HG03066 (cell line): Measurements from ENCODE around the gene NCOR2.

ENCODE experiments used
- ATAC-seq: cut with Tn5 transposase; IDR thresholded peaks from one replicate; pipeline ENCODE4 v1.9.1; 2021; ENCODE audit warnings: low read depth; ENCODE audit not compliant: unreplicated experiment

NCOR2 gene

GRCh38 chr12:124578445-124578844 lies 11.0 kb upstream of the NCOR2 start:
- no peak for ATAC-seq

- no peak for ATAC-seq
Measured at GRCh38 chr12:124577986-124578385, 10.6 kb upstream of the NCOR2 start.

GRCh38 chr12:124577374-124577773 lies 10.0 kb upstream of the NCOR2 start:
- ATAC-seq = no peak

DNA sequence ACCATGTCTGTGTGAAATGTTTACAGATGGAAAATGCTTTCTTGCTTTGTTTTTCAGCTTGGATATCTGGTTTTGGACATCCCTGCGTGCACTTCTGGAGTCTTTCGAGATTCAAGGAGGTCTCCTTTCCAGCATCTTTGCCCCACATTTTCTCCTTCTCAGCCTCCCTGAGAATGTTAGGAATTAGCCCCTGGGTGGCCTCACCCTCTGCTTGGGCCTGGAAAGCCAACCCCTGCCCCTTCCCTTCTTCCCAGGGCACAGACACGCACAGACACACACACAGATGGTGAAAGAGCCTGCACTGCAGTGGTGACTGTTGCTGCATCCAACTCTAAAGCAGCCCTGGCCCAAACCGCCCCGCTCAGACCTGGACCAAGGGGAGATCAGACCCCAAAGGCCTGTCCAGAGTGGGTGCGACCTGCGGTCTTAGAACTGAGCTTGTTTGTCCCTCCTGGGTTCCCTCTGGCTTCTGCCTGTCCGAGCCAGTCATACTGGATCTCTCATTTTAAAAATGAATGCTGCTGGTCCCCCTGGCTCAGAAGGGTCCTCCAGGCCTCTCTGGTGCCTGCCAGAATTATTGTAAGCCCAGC lies 8.7 kb upstream of the NCOR2 start:
- no peak for ATAC-seq

GRCh38 chr12:124573839-124574786 lies 6.7 kb upstream of the NCOR2 start:
- no peak for ATAC-seq

- no peak for ATAC-seq
Measured at GRCh38 chr12:124571556-124571955, 4.1 kb upstream of the NCOR2 start.

- ATAC-seq = no peak
Measured at GRCh38 chr12:124570810-124571209, 3.4 kb upstream of the NCOR2 start.

DNA sequence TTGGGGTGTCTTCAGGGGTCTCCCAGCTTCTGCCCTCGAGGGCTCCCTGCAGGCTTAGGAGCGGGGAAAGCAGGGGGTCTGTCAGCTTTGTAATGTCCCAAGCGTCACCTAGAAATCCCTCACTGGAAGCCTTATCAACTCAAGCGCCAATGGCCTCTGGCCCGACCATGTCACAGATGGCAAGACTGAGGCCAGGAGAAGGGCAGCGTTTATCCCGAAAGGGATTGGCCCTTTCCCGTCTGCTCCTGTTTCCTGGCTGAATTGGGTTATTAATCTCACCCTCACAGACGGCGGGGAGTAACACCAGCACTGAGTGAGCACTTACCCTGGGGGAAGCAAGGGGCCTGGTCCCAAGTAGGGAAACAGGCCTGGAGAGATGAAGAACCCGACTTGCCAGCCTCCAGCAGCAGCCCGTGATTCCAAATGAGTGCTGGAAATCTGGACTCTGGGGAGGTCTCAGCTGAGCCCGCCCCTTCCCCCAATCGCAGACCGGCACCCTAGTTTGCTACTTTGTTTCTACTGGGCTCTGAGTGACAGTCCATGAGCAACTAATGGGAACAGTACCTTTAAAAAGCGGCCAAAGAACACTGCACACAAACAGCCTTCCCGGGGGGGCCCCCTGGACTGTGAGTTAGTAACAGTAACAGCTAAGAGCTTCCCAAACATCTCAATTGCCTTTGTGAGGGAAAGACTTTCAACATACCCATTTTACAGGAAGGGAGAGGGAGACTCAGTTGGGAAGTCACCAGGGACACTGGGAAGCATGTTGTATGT lies 2.1 kb upstream of the NCOR2 start:
- no peak for ATAC-seq

DNA sequence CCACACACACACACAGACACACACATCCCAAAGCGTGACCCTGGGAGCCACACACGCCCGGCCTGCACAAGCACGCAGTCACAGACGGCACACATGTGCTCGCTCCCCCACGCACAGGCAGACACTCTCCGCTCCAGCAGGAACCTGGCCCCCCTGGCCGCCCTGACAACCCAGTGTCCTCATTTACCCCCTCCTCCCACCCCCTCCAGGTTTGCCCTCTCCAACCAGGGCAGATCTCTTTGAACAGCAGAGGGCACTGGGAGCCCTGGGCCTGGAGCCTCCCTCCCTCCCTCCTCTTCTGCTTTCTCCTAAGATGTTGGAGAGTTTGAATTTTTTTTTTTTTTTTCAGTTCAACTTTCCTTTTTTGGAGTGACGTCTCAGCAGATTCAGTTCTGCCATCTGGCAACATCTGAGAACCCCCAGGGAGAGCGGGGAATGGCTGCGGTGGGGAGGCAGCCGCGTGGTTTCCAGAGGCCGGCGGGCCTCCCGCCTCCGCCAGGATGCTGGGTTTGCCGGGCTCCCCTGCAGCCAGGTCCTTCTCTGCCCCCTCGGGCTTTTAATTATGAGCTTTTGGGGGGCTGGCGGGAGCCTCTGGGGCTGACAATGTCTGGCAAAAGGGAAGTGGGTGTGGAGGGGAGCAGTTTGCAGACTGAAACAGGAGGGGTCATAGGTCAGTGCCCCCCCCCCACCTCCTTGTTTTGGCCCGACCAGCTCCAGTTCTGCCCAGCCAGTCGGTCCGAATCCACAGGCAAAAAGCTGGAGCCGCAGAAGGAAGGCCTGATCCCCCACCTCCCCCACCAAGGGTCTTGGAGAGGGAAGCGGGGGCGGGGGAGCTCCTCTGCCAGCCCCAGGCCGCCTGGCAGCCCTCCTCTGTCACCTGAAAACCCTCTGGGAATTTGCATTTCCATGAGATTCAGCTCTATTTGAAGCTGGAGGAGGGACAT lies 1.3 kb upstream of the NCOR2 start:
- ATAC-seq = no peak

- peak; percentile 45 for ATAC-seq
Measured at GRCh38 chr12:124567673-124568373, 411 bp upstream of the NCOR2 start.

- ATAC-seq = peak; percentile 39
Measured at GRCh38 chr12:124566161-124566996, 1.0 kb downstream of the NCOR2 start.

GRCh38 chr12:124565656-124566160 lies 1.7 kb downstream of the NCOR2 start:
- no peak for ATAC-seq

DNA sequence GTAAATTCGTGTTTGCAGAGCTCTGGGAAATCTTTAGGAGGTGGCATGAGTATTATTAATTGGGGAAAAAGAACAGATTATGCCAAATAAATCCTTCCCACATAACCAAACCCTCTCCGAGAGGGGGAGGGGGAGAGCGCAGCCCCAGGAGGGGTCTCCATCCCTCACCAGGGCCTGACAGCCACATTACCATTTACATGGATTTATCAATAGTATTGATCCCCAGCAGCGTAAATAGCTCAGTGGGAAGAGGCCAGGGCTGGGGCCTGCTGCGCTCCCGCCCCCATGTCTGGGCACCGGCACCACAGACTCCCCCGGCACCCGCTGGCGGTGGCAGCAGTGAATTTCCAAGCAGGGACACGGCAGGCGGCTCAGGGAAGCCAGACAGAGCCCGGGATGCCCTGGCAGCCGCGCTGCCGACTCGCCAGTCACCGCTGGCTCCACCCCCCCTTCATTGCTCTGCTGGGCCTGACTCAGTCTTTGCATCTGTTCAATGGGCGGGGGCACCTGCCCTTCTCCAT lies 2.4 kb downstream of the NCOR2 start:
- no peak for ATAC-seq

DNA sequence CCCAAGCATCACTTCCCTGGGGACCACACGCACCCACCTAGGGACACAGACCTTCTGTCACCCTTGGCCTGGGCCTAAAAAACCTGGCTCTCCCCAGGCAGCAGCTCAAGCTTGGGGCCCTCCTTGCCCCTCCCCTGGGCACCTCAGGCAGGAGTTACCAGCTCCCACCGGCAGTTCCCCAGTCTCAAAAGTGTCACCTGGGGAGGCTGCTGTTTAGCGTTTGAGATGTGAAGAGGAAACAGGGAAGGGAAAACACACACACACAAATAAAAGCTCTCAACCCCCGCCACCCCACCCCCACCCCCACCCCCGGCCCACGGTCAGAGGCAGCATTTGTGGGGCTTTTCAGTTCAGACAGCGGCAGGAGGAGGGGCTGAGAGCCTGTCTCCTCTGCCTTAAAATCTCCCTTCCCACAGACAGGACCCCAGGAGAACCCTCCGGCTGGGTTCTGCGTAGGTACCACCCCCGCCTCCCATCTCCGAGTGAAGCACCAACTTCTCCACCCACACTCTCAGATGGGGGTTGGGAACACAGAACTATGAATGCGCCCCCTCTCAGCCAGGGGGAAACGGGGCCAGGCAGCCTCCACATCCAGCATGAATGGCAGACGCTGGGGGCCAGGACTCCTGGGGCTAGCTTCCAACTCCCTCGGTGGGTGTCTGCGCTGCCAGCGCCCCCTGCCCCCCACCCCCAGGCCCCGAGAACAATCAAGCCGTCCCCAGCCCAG lies 3.0 kb downstream of the NCOR2 start:
- ATAC-seq = no peak

- ATAC-seq = no peak
Measured at GRCh38 chr12:124563809-124564208, 3.6 kb downstream of the NCOR2 start.

DNA sequence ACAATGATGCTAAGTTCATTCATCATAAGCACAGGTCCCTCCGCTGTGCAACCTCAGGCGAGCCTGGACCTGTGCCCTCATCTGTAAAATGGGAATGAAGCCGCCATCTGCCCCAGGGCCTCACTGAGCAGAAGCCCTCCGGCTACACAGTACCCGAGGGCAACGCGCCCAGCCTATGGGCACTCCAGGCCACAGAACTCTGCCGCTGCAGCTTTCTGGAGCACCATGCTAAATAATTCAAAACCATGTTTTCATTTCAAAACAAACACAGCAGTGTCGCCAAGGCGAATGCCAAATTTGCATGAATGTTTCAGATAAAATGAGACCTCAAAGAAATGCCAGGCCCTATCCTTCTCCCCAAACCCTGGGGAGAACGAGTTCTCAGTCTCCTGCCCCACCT lies 4.0 kb downstream of the NCOR2 start:
- no peak for ATAC-seq

DNA sequence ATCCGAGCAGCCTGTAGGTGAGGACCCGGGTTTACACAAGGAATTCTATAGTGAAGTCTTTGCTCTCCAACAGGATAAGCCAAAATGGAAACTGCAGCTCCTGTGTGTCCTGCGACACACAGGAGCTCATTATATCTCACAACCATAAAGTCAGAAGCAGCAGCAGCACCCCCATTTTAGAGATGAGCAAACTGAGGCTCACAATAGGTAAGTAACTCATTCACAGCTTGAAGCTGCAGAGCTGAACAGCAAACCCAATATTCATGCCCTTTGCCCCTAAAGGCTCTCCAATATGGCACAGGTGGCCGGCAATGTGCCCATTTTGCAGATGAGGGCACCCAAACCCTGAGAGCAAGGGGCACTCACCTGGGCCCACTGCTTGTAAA lies 4.6 kb downstream of the NCOR2 start:
- no peak for ATAC-seq
